Vagina (tissue), 2 donors: ENCODE results near the gene SPAG16. TPM values are rescaled to one million over a fixed set of nuclear protein-coding genes. Genes with fewer than 3 reads are reported as not detected.

Source experiments
- DNase-seq, 2 donors: peaks; one replicate each; pipeline ENCODE4 v3.0.0-alpha.2; 2017; ENCODE audit errors: extremely low spot score in 2 of 2
- H3K27ac ChIP-seq: fragments of 200-600 bp; sonication (generic); one replicate; pipeline ENCODE4 v1.5.1; 2019
- H3K27me3 ChIP-seq: fragments of 200-600 bp; sonication (generic); one replicate; pipeline ENCODE4 v1.5.1; 2019
- H3K36me3 ChIP-seq, 2 donors: fragments of 200-600 bp; sonication (generic); one replicate each; pipeline ENCODE4 v1.5.1; 2017 to 2019
- H3K4me1 ChIP-seq: fragments of 200-600 bp; sonication (generic); one replicate; pipeline ENCODE4 v1.5.1; 2019
- H3K4me3 ChIP-seq, 2 donors: fragments of 200-600 bp; sonication (generic); 1 replicate in 1 of 2; 2 replicates in 1 of 2; pipeline ENCODE4 v1.5.1; 2016 to 2019
- H3K9me3 ChIP-seq: fragments of 200-600 bp; sonication (generic); one replicate; pipeline ENCODE4 v1.5.1; 2019
- CTCF ChIP-seq, 3 experiments: fragments of 450-650 bp in 2 of 3; fragments of 200-600 bp in 1 of 3; sonication (generic) in 1 of 3; IDR thresholded peaks; one replicate each; pipeline ENCODE4 v1.5.1; 2017 to 2019; ENCODE audit warnings: antibody characterized with exemption in 3 of 3, mild to moderate bottlenecking in 2 of 3, moderate library complexity in 2 of 3
- POLR2A ChIP-seq, 2 donors: fragments of 450-650 bp; IDR thresholded peaks; one replicate each; pipeline ENCODE4 v1.6.1; 2017; ENCODE audit warnings: antibody characterized with exemption in 2 of 2, mild to moderate bottlenecking in 2 of 2, moderate library complexity in 2 of 2
- POLR2AphosphoS5 ChIP-seq, 2 donors: sonication (generic); formaldehyde crosslinking; IDR thresholded peaks; one replicate each; pipeline ENCODE4 v1.9.0; 2017; ENCODE audit warnings: antibody characterized with exemption in 2 of 2, mild to moderate bottlenecking in 2 of 2, low read depth in 1 of 2; ENCODE audit not compliant: insufficient read depth in 1 of 2
- intact Hi-C: fragments of 100-400 bp; cut with DNase I; formaldehyde crosslinking; loops from one replicate; pipeline ENCODE4 v1.15.1; 2023
- total RNA-seq: library from RNA; depleted of rRNA; stranded (reverse); fragments of >200 nt; gene quantifications from one replicate; pipeline ENCODE4 v1.2.3, GENCODE V29; 2016

The SPAG16 gene
- total RNA-seq, 1 donor from 2014 or later, result 30.2 TPM

- no peak overlapping the region for H3K27ac ChIP-seq
- no peak for TF ChIP-seq POLR2AphosphoS5 (IDR thresholded peaks at IDR 0.05; ENCODE audit: insufficient read depth in 1 of 2, low read depth in 1 of 2)
- no peak for TF ChIP-seq POLR2A (IDR thresholded peaks at IDR 0.05)
- TF ChIP-seq CTCF (IDR thresholded peaks at IDR 0.05), result no peak
- DNase-seq, result no peak
- no peaks in the 10 kb centered on the region for H3K4me1 ChIP-seq
- H3K4me3 ChIP-seq, result no peak overlapping the region
- intact Hi-C loops, result no loop called here
- no peaks in the 10 kb centered on the region for H3K9me3 ChIP-seq
- H3K36me3 ChIP-seq, result no peaks in the 10 kb centered on the region
- no peaks in the 10 kb centered on the region for H3K27me3 ChIP-seq
Observed at GRCh38 chr2:214311931-214312749, 1027.9 kb downstream of the SPAG16 start.

- no peaks in the 10 kb centered on the region for H3K27me3 ChIP-seq
- no peak overlapping the region for H3K4me3 ChIP-seq
- H3K36me3 ChIP-seq, result no peaks in the 10 kb centered on the region
- no peaks in the 10 kb centered on the region for H3K4me1 ChIP-seq
- H3K9me3 ChIP-seq, result no peaks in the 10 kb centered on the region
- H3K27ac ChIP-seq, result no peak overlapping the region
- DNase-seq, result no peak
- intact Hi-C loops, result no loop called here
- no peak for TF ChIP-seq POLR2AphosphoS5 (IDR thresholded peaks at IDR 0.05; ENCODE audit: insufficient read depth in 1 of 2, low read depth in 1 of 2)
- TF ChIP-seq POLR2A (IDR thresholded peaks at IDR 0.05), result no peak
- TF ChIP-seq CTCF (IDR thresholded peaks at IDR 0.05), result no peak
Observed at GRCh38 chr2:214315324-214315723, 1031.1 kb downstream of the SPAG16 start.

GRCh38 chr2:214320211-214320610, 1035.9 kb downstream of the SPAG16 start:
- H3K9me3 ChIP-seq, result no peaks in the 10 kb centered on the region
- H3K27me3 ChIP-seq, result no peaks in the 10 kb centered on the region
- no peaks in the 10 kb centered on the region for H3K4me1 ChIP-seq
- no peak overlapping the region for H3K27ac ChIP-seq
- intact Hi-C loops, result no loop called here
- H3K36me3 ChIP-seq, result no peaks in the 10 kb centered on the region
- no peak overlapping the region for H3K4me3 ChIP-seq
- DNase-seq, result no peak
- no peak for TF ChIP-seq POLR2AphosphoS5 (IDR thresholded peaks at IDR 0.05; ENCODE audit: insufficient read depth in 1 of 2, low read depth in 1 of 2)
- no peak for TF ChIP-seq CTCF (IDR thresholded peaks at IDR 0.05)
- TF ChIP-seq POLR2A (IDR thresholded peaks at IDR 0.05), result no peak

- Histone ChIP-seq H3K36me3 (no peaks in the 10 kb centered on the region), H3K27me3 (no peaks in the 10 kb centered on the region), H3K27ac (no peak overlapping the region), H3K9me3 (no peaks in the 10 kb centered on the region), H3K4me1 (no peaks in the 10 kb centered on the region), H3K4me3 (no peak overlapping the region)
- intact Hi-C loops, result no loop called here
- no peak for DNase-seq
- TF ChIP-seq POLR2AphosphoS5 (IDR thresholded peaks at IDR 0.05; ENCODE audit: insufficient read depth in 1 of 2, low read depth in 1 of 2), result no peak
- no peak for TF ChIP-seq CTCF (IDR thresholded peaks at IDR 0.05)
- no peak for TF ChIP-seq POLR2A (IDR thresholded peaks at IDR 0.05)
Observed at GRCh38 chr2:214322662-214323061, 1038.4 kb downstream of the SPAG16 start.

- H3K27ac ChIP-seq, result no peak overlapping the region
- H3K36me3 ChIP-seq, result no peaks in the 10 kb centered on the region
- intact Hi-C loops, result no loop called here
- DNase-seq, result no peak
- H3K4me1 ChIP-seq, result no peaks in the 10 kb centered on the region
- H3K4me3 ChIP-seq, result no peak overlapping the region
- no peaks in the 10 kb centered on the region for H3K27me3 ChIP-seq
- no peaks in the 10 kb centered on the region for H3K9me3 ChIP-seq
- TF ChIP-seq CTCF (IDR thresholded peaks at IDR 0.05), result no peak
- no peak for TF ChIP-seq POLR2A (IDR thresholded peaks at IDR 0.05)
- TF ChIP-seq POLR2AphosphoS5 (IDR thresholded peaks at IDR 0.05; ENCODE audit: insufficient read depth in 1 of 2, low read depth in 1 of 2), result no peak
Observed at GRCh38 chr2:214325404-214325803, 1041.1 kb downstream of the SPAG16 start.
